Mucosa of descending colon (tissue), 3 donors: Measurements from ENCODE around the gene POU6F2. TPM values are rescaled to one million over a fixed set of nuclear protein-coding genes. Genes with fewer than 3 reads are reported as not detected.

Experiments used
- ATAC-seq: fragments of 200-7000 bp; cut with Tn5 transposase; one replicate; pipeline ENCODE4 v1.9.1; 2020; ENCODE audit warnings: mild to moderate bottlenecking, moderate library complexity
- DNase-seq, 3 donors: peaks; one replicate each; pipeline ENCODE4 v3.0.0-alpha.2; 2020
- H3K36me3 ChIP-seq: fragments of 200-600 bp; one replicate; pipeline ENCODE4 v1.8.0; 2021; ENCODE audit warnings: low read depth, mild to moderate bottlenecking
- H3K4me1 ChIP-seq: fragments of 200-600 bp; one replicate; pipeline ENCODE4 v1.8.0; 2021; ENCODE audit warnings: low read depth, mild to moderate bottlenecking
- H3K4me3 ChIP-seq: fragments of 200-600 bp; one replicate; pipeline ENCODE4 v1.8.0; 2021; ENCODE audit warnings: mild to moderate bottlenecking
- H3K9me3 ChIP-seq: fragments of 200-600 bp; one replicate; pipeline ENCODE4 v1.8.0; 2021; ENCODE audit warnings: mild to moderate bottlenecking
- CTCF ChIP-seq: fragments of 200-600 bp; IDR thresholded peaks from one replicate; pipeline ENCODE4 v1.8.0; 2022; ENCODE audit warnings: antibody characterized with exemption, mild to moderate bottlenecking
- intact Hi-C, 2 donors: fragments of 100-400 bp; cut with DNase I in 1 of 2; cut with micrococcal nuclease in 1 of 2; formaldehyde crosslinking; loops; one replicate each; pipeline versions ENCODE4 v1.11.0 to v1.11.1; 2022; cut with DNase I, micrococcal nuclease
- total RNA-seq, 3 donors: library from RNA; stranded (reverse); fragmentation: NEBNext Ultra II Directional in 2 of 3; extraction: Animal tissue kit (Norgen Biotek cat#: 25700) in 2 of 3; gene quantifications; one replicate each; pipeline versions ENCODE4 v1.2.1 to v1.2.4, GENCODE V29; 2021 to 2023
- donor health status: DM: no; HTN: no; CAD: no; lungs with moderate emphysema.
- donor health status: DM: no; HTN: no; CAD: no.
- donor health status: DM: no; HTN: yes; CAD: no.

The POU6F2 gene
- total RNA-seq, 3 donors from 2014 or later = 0.90 TPM; not detected in 2

GRCh38 chr7:39233851-39234529 lies 256.3 kb downstream of the POU6F2 start:
- DNase-seq (no peak), ATAC-seq (no peak)

GRCh38 chr7:39238234-39238869 lies 260.6 kb downstream of the POU6F2 start:
- intact Hi-C loops = no loop called here
- DNase-seq (peak in 1 of 3 donors; percentile 29), ATAC-seq (peak; percentile 77)
- no peaks in the 10 kb centered on the region for H3K36me3 ChIP-seq
- TF ChIP-seq CTCF = no peak
- H3K9me3 ChIP-seq = no peaks in the 10 kb centered on the region
- H3K4me1 ChIP-seq = no peaks in the 10 kb centered on the region
- H3K4me3 ChIP-seq = no peak overlapping the region

More at GRCh38 chr7:39233851-39234529, 256.3 kb downstream of the POU6F2 start:
- intact Hi-C loops = no loop called here
- H3K9me3 ChIP-seq = no peaks in the 10 kb centered on the region
- no peaks in the 10 kb centered on the region for H3K4me1 ChIP-seq
- TF ChIP-seq CTCF = no peak
- H3K4me3 ChIP-seq = no peak overlapping the region
- no peaks in the 10 kb centered on the region for H3K36me3 ChIP-seq

GRCh38 chr7:39240864-39241263 lies 263.2 kb downstream of the POU6F2 start:
- no peak for DNase-seq
- Histone ChIP-seq H3K36me3 (no peaks in the 10 kb centered on the region), H3K9me3 (no peaks in the 10 kb centered on the region), H3K4me3 (no peak overlapping the region), H3K4me1 (no peaks in the 10 kb centered on the region)
- ATAC-seq = no peak
- TF ChIP-seq CTCF = no peak
- intact Hi-C loops = no loop called here

GRCh38 chr7:39247576-39247975 lies 269.9 kb downstream of the POU6F2 start:
- DNase-seq (no peak), ATAC-seq (no peak)
- Histone ChIP-seq H3K4me1 (no peaks in the 10 kb centered on the region), H3K36me3 (no peaks in the 10 kb centered on the region), H3K4me3 (no peak overlapping the region), H3K9me3 (no peaks in the 10 kb centered on the region)
- no peak for TF ChIP-seq CTCF
- intact Hi-C loops = no loop called here

- Histone ChIP-seq H3K4me1 (no peaks in the 10 kb centered on the region), H3K4me3 (no peak overlapping the region), H3K36me3 (no peaks in the 10 kb centered on the region), H3K9me3 (no peaks in the 10 kb centered on the region)
- intact Hi-C loops = no loop called here
- no peak for TF ChIP-seq CTCF
- ATAC-seq (no peak), DNase-seq (no peak)
Measured at GRCh38 chr7:39248041-39248691, 270.5 kb downstream of the POU6F2 start.
